Stimulated activated naive CD8-positive, alpha-beta T cell treated with anti-CD3 and anti-CD28 coated beads, Interleukin-15, Interleukin-2, amounts not matched to agents 100 U/mL and 50 U/mL, for 24 hours (primary cell): ENCODE results near the gene TMPRSS6.
A peak's percentile ranks its signal among the peaks of the same experiment; 100 is the strongest.

Experiments used
- ATAC-seq: fragments of 150-1000 bp; cut with Tn5 transposase; one replicate; pipeline ENCODE4 v1.10.0; 2021
- DNase-seq: peaks from one replicate; pipeline ENCODE4 v3.0.0; 2021

Gene TMPRSS6

GRCh38 chr22:37109242-37109917 lies at the start of gene TMPRSS6:
TMPRSS6 (minus strand) TSS chr22:37109713; CDS start chr22:37103417, 6,296 bp downstream.
- no peak for DNase-seq
- no peak for ATAC-seq

- no peak for DNase-seq
- ATAC-seq, result no peak
Observed at GRCh38 chr22:37158963-37159290, 49.4 kb upstream of the TMPRSS6 start.

- no peak for DNase-seq
- ATAC-seq, result no peak
Observed at GRCh38 chr22:37157516-37158285, 48.2 kb upstream of the TMPRSS6 start.

- ATAC-seq (no peak), DNase-seq (no peak)
Observed at GRCh38 chr22:37156686-37157435, 47.3 kb upstream of the TMPRSS6 start.

GRCh38 chr22:37155971-37156370 lies 46.5 kb upstream of the TMPRSS6 start:
- no peak for ATAC-seq
- no peak for DNase-seq

- ATAC-seq (peak; percentile 77), DNase-seq (no peak)
Observed at GRCh38 chr22:37154925-37155712, 45.6 kb upstream of the TMPRSS6 start.

- ATAC-seq (no peak), DNase-seq (no peak)
Observed at GRCh38 chr22:37153901-37154300, 44.4 kb upstream of the TMPRSS6 start.

- no peak for ATAC-seq
- no peak for DNase-seq
Observed at GRCh38 chr22:37151401-37151800, 41.9 kb upstream of the TMPRSS6 start.

GRCh38 chr22:37150701-37151100 lies 41.2 kb upstream of the TMPRSS6 start:
- no peak for ATAC-seq
- DNase-seq, result no peak

- no peak for DNase-seq
- ATAC-seq, result peak; percentile 1
Observed at GRCh38 chr22:37148742-37149665, 39.5 kb upstream of the TMPRSS6 start.

GRCh38 chr22:37148031-37148651 lies 38.6 kb upstream of the TMPRSS6 start:
- ATAC-seq (no peak), DNase-seq (no peak)

- DNase-seq (no peak), ATAC-seq (no peak)
Observed at GRCh38 chr22:37147186-37147990, 37.9 kb upstream of the TMPRSS6 start.

GRCh38 chr22:37146507-37147180 lies 37.1 kb upstream of the TMPRSS6 start:
- DNase-seq, result no peak

GRCh38 chr22:37146051-37146385 lies 36.5 kb upstream of the TMPRSS6 start:
- no peak for ATAC-seq
- no peak for DNase-seq

More at GRCh38 chr22:37146507-37147180, 37.1 kb upstream of the TMPRSS6 start:
- ATAC-seq, result no peak

GRCh38 chr22:37145180-37146050 lies 35.9 kb upstream of the TMPRSS6 start:
- ATAC-seq, result no peak
- no peak for DNase-seq

GRCh38 chr22:37144180-37144554 lies 34.7 kb upstream of the TMPRSS6 start:
- ATAC-seq, result no peak
- DNase-seq, result no peak

- DNase-seq (no peak), ATAC-seq (no peak)
Observed at GRCh38 chr22:37141971-37142370, 32.5 kb upstream of the TMPRSS6 start.

GRCh38 chr22:37141476-37141875 lies 32.0 kb upstream of the TMPRSS6 start:
- no peak for ATAC-seq

More at GRCh38 chr22:37141476-37141875, 32.0 kb upstream of the TMPRSS6 start:
- DNase-seq, result no peak
